ENCODE results near the gene EPHA6.
"Not testable (repeated sequence)": the region's sequence is repeated elsewhere in the genome, so short reads cannot be mapped to it uniquely, and the experiment has no call there.

Gene EPHA6

GRCh38 chr3:97025612-97026011 lies 211.2 kb downstream of the EPHA6 start:
- DNase-seq (ENCODE audit: low spot score): not testable (repeated sequence)

GRCh38 chr3:97029972-97030371 lies 215.6 kb downstream of the EPHA6 start:
- DNase-seq (ENCODE audit: low spot score): no peak

DNA sequence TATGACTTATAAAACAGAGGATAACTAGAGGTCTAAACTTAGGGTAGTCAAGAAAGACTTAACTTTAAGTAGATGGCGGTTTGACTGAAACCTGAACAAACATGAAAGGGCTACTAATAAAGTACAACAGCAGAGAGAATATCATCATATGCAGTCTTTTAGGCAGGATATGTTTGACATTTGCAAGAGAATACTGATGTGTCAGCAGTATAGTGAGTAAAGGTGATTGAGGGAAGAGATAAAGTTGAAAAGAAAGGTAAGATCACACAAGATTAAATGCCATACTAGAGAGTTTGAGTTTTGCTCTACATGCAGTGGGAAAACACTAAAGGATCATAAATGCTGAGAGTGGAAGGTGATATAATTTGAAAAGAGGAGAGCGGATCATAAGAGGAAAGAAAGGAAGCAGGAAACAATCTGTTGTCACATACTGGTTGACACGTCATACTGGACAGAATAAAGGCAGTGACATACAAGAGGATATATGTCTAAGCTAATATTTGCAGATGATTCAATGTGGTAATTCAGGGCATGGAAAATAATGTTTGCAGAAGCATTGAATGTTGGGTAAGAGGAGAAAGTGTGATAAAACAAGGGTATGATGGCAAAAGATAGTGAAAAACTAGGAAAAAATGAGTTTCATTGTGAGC lies 223.0 kb downstream of the EPHA6 start:
- DNase-seq (ENCODE audit: low spot score): no peak

DNA sequence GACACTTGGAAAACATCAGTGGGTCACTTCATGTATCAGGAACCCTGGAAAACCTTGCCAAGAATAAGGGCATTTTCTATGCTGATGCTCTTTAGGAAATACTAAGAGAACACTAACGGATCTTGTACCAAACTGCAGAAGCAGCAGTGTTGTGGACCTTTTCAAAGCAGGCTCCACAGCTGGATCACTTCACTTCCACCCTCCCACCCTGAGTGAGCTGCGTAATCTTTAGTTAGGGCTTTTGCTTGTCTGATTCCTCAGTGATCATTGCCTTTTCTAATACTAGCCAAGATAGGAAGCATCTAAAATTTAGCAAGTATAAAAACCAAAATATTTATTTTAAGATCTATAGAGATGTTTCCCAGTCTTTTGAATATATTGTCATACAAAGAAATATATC lies 229.0 kb downstream of the EPHA6 start:
- DNase-seq (ENCODE audit: low spot score): no peak

GRCh38 chr3:97057365-97057764 lies 243.0 kb downstream of the EPHA6 start:
- DNase-seq (ENCODE audit: low spot score): no peak

DNA sequence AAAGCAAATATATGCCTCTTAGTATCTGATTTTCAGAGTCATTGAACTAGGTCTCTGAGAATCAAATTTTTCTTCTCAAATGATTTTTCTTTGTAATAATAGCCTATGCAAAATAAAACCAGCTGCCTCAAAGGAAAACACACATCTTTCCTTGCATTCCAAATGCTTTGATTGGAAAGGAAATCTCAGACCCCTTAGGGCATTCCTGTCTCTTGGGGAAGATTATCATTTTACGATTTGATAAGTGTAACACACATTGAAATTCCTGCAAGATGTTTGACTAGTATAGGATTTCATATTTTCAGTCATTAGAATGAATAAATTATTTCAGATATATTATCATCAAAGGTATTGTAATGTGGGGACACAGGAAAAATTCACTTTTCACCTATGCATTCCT lies 244.8 kb downstream of the EPHA6 start:
- no peak for DNase-seq (ENCODE audit: low spot score)

DNA sequence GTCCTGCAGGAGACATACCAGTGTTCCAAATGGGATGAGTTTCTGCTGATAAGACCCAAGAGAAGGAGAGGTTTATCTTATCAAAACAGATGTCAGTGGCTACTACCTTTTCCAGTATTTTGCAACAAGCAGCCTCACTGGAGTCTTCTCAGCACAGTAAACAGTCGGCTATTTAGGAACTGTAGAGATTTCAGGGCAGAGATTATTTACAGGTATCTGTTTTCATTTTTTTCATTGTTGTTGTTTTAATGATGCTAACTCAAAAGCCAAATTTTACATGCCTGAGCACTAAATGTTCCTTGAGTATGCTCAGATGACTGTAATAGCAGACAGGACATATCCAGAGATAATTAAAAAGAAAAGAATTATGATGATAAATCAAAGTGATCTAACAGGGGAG lies 252.1 kb downstream of the EPHA6 start:
- DNase-seq (ENCODE audit: low spot score): no peak

DNA sequence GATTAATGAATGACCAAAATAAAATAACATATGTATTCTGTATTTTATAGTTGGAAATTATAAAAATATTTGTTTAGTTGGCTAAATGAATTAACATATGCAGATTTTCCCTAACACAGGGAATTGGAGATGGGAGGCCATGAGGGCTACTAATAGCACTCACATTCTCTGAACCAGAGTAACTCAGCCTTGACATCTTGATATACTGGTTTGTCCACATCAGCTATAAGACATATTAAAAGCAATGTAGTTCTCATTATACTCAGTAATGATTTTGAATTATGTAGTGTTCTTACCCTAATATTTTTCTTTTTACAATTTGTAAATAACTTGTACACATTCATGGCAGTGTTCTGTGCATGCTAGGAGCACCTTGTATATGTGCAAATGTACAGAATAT lies 255.9 kb downstream of the EPHA6 start:
- no peak for DNase-seq (ENCODE audit: low spot score)

DNA sequence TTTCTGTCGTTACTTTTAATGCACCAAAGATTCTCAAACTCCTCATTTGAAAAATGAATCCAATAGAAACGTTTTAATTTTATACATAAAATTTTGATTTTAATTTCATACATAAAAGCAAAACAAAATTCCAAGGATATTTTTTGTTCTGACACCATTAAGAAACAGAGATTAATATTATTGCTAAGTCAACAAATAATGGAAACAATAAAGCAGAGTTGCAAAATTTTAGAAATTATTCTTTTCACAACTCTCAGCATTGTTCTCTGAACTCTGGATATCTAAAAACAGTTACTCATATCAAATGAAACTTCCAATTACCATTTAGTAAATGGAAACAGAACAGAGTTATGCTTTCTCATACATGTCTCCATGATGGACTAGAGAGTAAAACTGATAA lies 260.2 kb downstream of the EPHA6 start:
- DNase-seq (ENCODE audit: low spot score): no peak

DNA sequence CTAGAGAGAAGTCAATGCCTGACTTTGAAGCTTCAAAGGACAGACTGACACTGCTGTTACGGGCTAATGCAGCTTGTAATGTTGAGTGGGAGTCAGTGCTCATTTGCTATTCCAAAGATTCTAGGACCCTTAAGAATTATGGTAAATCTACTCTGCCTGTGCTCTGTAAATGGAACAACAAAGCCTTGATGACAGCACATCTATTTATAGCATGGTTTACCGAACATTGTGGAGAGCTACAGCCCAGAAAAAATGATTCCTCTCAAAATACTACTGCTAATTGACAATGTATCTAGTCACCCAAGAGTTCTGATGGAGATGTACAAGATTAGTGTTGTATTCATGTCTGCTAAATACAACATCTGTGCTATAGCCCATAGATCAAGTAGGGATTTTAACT lies 262.3 kb downstream of the EPHA6 start:
- DNase-seq (ENCODE audit: low spot score): no peak

DNA sequence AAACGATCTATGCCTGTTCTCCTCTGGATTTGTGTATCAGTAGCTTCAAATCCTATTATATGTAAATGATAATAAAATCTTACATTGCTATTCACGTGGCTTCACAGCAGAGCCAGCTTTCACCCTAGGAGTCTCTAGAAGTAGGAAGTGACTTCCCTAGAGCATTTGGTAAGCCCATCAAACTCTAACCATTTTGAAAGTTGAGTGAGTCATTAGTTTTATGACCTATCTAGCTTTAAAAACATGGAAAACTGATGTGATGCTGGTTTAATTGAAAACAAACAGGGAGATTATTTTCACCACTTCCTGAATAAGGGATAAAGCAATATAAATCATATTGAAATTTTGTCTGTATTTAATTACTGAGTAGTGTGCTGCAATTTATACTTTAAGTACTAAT lies 275.2 kb downstream of the EPHA6 start:
- DNase-seq (ENCODE audit: low spot score): no peak

DNA sequence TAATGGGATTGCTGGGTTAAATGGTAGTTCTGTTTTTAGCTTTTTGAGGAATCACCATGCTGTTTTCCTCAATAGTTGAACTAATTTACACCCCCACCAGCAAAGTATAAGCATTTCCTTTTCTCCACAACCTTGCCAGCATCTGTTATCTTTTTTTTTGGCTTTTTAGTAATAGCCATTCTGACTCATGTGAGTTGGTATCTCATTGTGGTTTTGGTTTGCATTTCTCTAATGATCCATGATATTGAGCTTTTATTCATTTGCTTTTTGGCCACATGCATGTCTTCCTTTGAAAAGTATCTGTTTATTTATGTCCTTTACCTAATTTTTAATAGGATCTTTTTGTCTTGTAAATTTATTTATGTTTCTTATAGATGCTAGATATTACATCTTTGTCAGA lies 288.2 kb downstream of the EPHA6 start:
- no peak for DNase-seq (ENCODE audit: low spot score)

GRCh38 chr3:97105989-97106651 lies 291.7 kb downstream of the EPHA6 start:
- no peak for DNase-seq (ENCODE audit: low spot score)

GRCh38 chr3:97106652-97106989 lies 292.2 kb downstream of the EPHA6 start:
- DNase-seq (ENCODE audit: low spot score): no peak

DNA sequence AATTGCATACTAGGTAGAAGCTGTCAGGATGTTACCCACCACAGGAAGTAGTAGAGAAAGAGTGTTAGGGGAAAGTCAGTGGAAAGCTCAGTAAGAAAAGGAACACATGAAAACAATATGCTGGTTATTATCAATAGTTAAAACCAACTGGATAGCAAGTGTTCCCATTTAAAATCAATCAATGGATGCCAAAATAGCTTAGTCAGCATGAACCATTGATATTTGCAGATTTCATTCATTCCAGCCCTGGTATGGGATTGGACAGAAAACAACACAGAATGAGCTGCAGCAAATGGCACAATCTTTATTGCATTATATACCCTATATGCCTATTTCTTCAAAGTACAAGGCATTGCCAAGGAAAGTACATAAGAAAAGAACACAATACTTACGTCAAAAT lies 293.7 kb downstream of the EPHA6 start:
- DNase-seq (ENCODE audit: low spot score): no peak

DNA sequence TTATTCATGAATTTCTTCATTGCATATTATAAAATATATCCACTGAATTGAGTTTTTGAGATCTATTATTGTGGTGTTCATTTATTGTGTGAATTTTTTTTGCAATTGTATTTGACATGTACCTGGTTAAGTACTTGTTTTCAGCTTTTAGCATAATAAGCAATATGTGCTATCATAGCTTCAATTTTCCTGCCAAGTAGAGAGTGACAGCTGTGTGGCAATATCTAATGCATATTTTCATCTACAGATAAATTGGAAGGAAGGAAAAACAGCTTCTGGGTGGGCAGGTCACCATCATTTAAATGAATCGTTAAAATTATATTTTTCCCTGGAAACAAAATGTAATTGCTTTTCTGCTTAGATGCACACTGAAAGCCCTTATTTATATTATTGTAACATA lies 296.9 kb downstream of the EPHA6 start:
- no peak for DNase-seq (ENCODE audit: low spot score)

DNA sequence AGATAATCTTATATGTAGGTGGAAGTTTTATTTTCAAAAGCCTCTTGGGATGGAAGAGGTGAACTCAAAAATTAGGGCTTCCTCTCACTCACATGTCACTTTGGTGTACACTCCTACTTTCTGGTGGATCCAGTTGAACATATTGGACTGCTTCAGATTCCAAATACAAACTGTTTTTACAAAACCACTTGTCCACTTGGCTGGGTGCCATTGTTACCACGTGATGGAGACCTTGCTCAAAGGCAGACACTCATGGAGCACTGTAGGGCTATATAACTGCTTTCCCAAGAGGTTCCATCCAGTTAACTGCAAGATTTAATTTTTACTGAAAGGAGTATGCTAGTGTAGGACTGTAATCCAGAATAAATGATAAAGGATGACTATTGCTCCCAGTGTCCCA lies 307.0 kb downstream of the EPHA6 start:
- DNase-seq (ENCODE audit: low spot score): no peak

DNA sequence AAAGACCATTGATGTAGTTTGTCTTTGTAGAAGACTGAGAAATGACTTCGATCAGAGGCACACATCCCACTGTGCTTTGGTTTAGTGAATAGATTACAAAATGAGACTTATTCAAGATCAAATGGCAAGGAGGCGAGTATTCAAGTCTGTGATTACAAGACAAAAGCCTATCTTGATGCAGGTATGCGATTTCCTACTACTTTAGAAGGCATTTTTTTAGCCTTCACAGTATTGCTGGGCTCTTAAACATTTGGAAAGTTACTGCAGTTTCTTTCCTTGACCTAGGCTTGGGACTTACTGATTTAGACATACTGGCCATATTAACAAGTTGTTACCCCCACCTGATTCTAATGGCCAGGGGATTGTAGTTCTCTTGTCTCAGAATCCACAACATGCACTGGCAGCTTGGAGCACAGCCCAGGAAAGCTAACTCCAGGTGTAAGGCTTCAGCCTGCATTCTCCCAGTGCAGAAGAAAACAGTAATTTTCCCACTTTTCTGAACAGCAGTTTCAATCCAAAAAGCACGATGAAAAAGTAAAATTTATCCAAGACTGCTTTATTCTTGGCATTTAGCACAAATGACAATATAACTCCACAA lies 311.6 kb downstream of the EPHA6 start:
- no peak for DNase-seq (ENCODE audit: low spot score)

DNA sequence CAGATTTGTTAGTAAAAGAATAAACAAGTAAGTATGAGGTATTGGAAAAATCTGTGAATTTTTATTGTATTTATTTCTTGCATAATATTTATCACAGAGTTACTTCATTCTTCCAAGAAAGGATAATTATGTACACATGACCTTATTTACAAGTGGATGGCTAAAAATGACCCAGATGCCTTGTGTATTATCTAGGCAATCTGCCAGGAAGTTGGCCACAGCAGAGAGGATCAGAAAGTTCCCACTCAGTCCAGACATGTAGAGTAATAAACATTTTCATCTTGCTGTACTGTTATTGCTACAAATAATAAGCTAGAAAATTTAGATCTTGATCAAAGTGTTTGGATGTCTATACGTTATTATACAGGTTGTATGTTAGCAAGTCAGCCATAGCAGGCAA lies 317.1 kb downstream of the EPHA6 start:
- no peak for DNase-seq (ENCODE audit: low spot score)

- DNase-seq (ENCODE audit: low spot score): no peak
Observed at GRCh38 chr3:97138914-97139541, 324.6 kb downstream of the EPHA6 start.

- no peak for DNase-seq (ENCODE audit: low spot score)
Observed at GRCh38 chr3:97148931-97149330, 334.5 kb downstream of the EPHA6 start.

GRCh38 chr3:97161169-97161568 lies 346.8 kb downstream of the EPHA6 start:
- DNase-seq (ENCODE audit: low spot score): no peak

DNA sequence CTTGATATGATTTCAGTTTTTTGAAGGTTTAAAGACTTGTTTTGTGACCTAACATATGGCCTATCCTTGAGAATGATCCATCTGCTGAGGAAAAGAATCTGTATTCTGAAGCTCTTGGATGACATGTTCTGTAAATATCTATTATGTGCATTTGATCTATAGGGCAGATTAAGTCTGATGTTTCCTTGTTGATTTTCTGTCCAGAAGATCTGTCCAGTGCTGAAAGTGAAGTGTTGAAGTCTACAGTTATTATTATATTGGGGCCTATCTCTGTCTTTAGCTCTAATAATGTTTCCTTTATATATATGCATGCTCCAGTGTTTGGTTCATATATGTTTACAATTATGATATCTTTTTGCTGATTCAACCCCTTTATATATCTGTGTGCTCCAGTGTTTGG lies 362.8 kb downstream of the EPHA6 start:
- no peak for DNase-seq (ENCODE audit: low spot score)
